GM12878 (cell line): ENCODE measurements around the gene TAS2R4. TPM values are rescaled to one million over a fixed set of nuclear protein-coding genes. Genes with fewer than 3 reads are reported as not detected.

Experiments used
- ATAC-seq: fragments of 200-7000 bp; cut with Tn5 transposase; 3 replicates; pipeline ENCODE4 v1.9.1; 2020; ENCODE audit warnings: mild to moderate bottlenecking, moderate library complexity
- BruUV-seq: library from RNA; stranded (reverse); fragments of 400-500 nt; replicated peaks from 2 replicates; lab custom pipeline; 2021; lab: Mats Ljungman, UMichigan
- CTCF ChIA-PET: fragments of 300-600 bp; sonication (Branson Sonifier 250); formaldehyde crosslinking; extraction: SDS; loops from one replicate; lab custom pipeline; 2021; ENCODE audit warnings: inconsistent platforms; lab: Yijun Ruan, JAX
- POLR2A ChIA-PET: fragments of 350-600 bp; formaldehyde crosslinking; extraction: SDS; loops from one replicate; lab custom pipeline; 2021; ENCODE audit warnings: inconsistent platforms; lab: Charles Lee
- RAD21 ChIA-PET: fragments of 300-600 bp; sonication (Branson Sonifier 250); formaldehyde crosslinking; loops from one replicate; lab custom pipeline; 2023; ENCODE audit warnings: antibody characterized with exemption; ENCODE audit not compliant: unreplicated experiment; lab: Charles Lee
- SMC1A ChIA-PET: fragments of 300-600 bp; sonication (Branson Sonifier 250); formaldehyde crosslinking; loops from one replicate; lab custom pipeline; 2023; ENCODE audit not compliant: unreplicated experiment, uncharacterized antibody; lab: Charles Lee
- DNase-seq: peaks from one replicate; pipeline ENCODE4 v3.0.0-alpha.2; 2011; ENCODE audit warnings: low read depth, low spot score
- FAIRE-seq: peaks from 3 replicates; lab custom pipeline; 2011; peaks lifted over from hg19 to GRCh38; lab: Jason Lieb, UNC
- H2AFZ ChIP-seq: 2 replicates; pipeline ENCODE4 v1.6.0; 2011; ENCODE audit warnings: low read depth, low read length, control low read depth; ENCODE audit not compliant: control insufficient read depth
- H3K27ac ChIP-seq: 2 replicates; pipeline ENCODE4 v1.5.1; 2011; ENCODE audit warnings: control low read depth; ENCODE audit not compliant: control insufficient read depth, insufficient read depth
- H3K27me3 ChIP-seq, 2 experiments: replicated peaks in 1 of 2; 2 replicates each; pipeline versions ENCODE4 v1.6.0 to v1.6.1; 2011; ENCODE audit warnings: low read length in 1 of 2; ENCODE audit not compliant: control insufficient read depth in 2 of 2, insufficient read depth in 2 of 2
- H3K36me3 ChIP-seq, 2 experiments: 2 replicates each; pipeline ENCODE4 v1.5.1; 2011; ENCODE audit warnings: low read length in 1 of 2; ENCODE audit not compliant: control insufficient read depth in 2 of 2, insufficient read depth in 2 of 2
- H3K4me1 ChIP-seq: 2 replicates; pipeline ENCODE4 v1.6.1; 2011; ENCODE audit warnings: mild to moderate bottlenecking, low read length, moderate library complexity, mixed read lengths; ENCODE audit not compliant: control insufficient read depth, insufficient read depth
- H3K4me2 ChIP-seq: 2 replicates; pipeline ENCODE4 v1.6.0; 2011; ENCODE audit warnings: control low read depth; ENCODE audit not compliant: control insufficient read depth, insufficient read depth
- H3K4me3 ChIP-seq: fragments of 200-600 bp; sonication (generic); 2 replicates; pipeline ENCODE4 v1.5.1; 2016
- H3K79me2 ChIP-seq: 2 replicates; pipeline ENCODE4 v1.6.0; 2011; ENCODE audit warnings: low read length; ENCODE audit not compliant: control insufficient read depth, insufficient read depth
- H3K9ac ChIP-seq: 2 replicates; pipeline ENCODE4 v1.8.0; 2011; ENCODE audit warnings: low read length, control low read depth, mixed read lengths; ENCODE audit not compliant: control insufficient read depth, insufficient read depth
- H3K9me3 ChIP-seq: replicated peaks from 3 replicates; pipeline ENCODE4 v1.5.1; 2011; ENCODE audit warnings: mild to moderate bottlenecking, low read length; ENCODE audit not compliant: control insufficient read depth, insufficient read depth
- H4K20me1 ChIP-seq: 2 replicates; pipeline ENCODE4 v1.6.0; 2011; ENCODE audit not compliant: control insufficient read depth, insufficient read depth
- ATF7 ChIP-seq: fragments of 450-650 bp; IDR thresholded peaks from 2 replicates; pipeline ENCODE4 v1.6.1; 2016; ENCODE audit warnings: low read depth, mild to moderate bottlenecking
- CTCF ChIP-seq, 3 experiments: IDR thresholded peaks in 2 of 3; conservative IDR thresholded peaks in 1 of 3; 2 replicates each; pipeline ENCODE4 v1.5.1; 2011; ENCODE audit warnings: low read depth in 3 of 3, low read length in 3 of 3, mild to moderate bottlenecking in 3 of 3, control low read depth in 2 of 3, moderate library complexity in 2 of 3, inconsistent platforms in 1 of 3, mixed read lengths in 1 of 3; ENCODE audit not compliant: control insufficient read depth in 2 of 3, insufficient read depth in 1 of 3; ENCODE audit errors: extremely low read depth in 1 of 3
- EED ChIP-seq: sonication (generic); IDR thresholded peaks from 2 replicates; pipeline ENCODE4 v1.6.1; 2016; ENCODE audit warnings: antibody characterized with exemption, low read depth
- EGR1 ChIP-seq, 2 experiments: IDR thresholded peaks; 1 replicate in 1 of 2; 2 replicates in 1 of 2; pipeline ENCODE4 v1.6.1; 2011 to 2012; ENCODE audit warnings: low read depth in 2 of 2, low read length in 2 of 2, borderline replicate concordance in 1 of 2, mild to moderate bottlenecking in 1 of 2, moderate library complexity in 1 of 2
- HDAC2 ChIP-seq: fragments of 200-600 bp; sonication (generic); IDR thresholded peaks from 2 replicates; pipeline ENCODE4 v1.6.1; 2017
- NBN ChIP-seq: fragments of 450-650 bp; IDR thresholded peaks from 2 replicates; pipeline ENCODE4 v1.6.1; 2016
- NR2C1 ChIP-seq: fragments of 450-650 bp; IDR thresholded peaks from 2 replicates; pipeline ENCODE4 v1.6.1; 2017; ENCODE audit warnings: antibody characterized with exemption, mild to moderate bottlenecking, moderate library complexity
- RB1 ChIP-seq: fragments of 450-650 bp; formaldehyde crosslinking; IDR thresholded peaks from 2 replicates; pipeline ENCODE4 v1.6.1; 2017; ENCODE audit warnings: mild to moderate bottlenecking, borderline replicate concordance
- RUNX3 ChIP-seq: IDR thresholded peaks from 2 replicates; pipeline ENCODE4 v1.6.1; 2012; ENCODE audit warnings: low read length, inconsistent platforms
- SPI1 ChIP-seq: IDR thresholded peaks from 2 replicates; pipeline ENCODE4 v1.6.1; 2011; ENCODE audit warnings: low read depth, mild to moderate bottlenecking, low read length, moderate library complexity, borderline replicate concordance; ENCODE audit not compliant: insufficient read depth
- TARDBP ChIP-seq: IDR thresholded peaks from 2 replicates; pipeline ENCODE4 v1.6.1; 2016; ENCODE audit warnings: borderline replicate concordance
- TBL1XR1 ChIP-seq: IDR thresholded peaks from 2 replicates; pipeline ENCODE4 v1.6.1; 2012; ENCODE audit warnings: low read depth, low read length, improper control_type of control experiment
- TCF3 ChIP-seq: IDR thresholded peaks from 2 replicates; pipeline ENCODE4 v1.6.1; 2012; ENCODE audit warnings: low read depth, mild to moderate bottlenecking, low read length, borderline replicate concordance; ENCODE audit not compliant: insufficient read depth
- TCF7 ChIP-seq: IDR thresholded peaks from 2 replicates; pipeline ENCODE4 v1.6.1; 2014; ENCODE audit warnings: antibody characterized with exemption, borderline replicate concordance
- WRNIP1 ChIP-seq: IDR thresholded peaks from 2 replicates; pipeline ENCODE4 v1.6.1; 2011; ENCODE audit warnings: low read depth, low read length, improper control_type of control experiment, borderline replicate concordance
- WGBS: methylation state at CpG from one replicate; pipeline ENCODE4 v1.1.6; 2016; ENCODE audit warnings: low lambda C conversion rate; ENCODE audit not compliant: insufficient replicate concordance, insufficient coverage; ENCODE audit errors: missing lambda C conversion rate; 5-methylcytosine and 5-hydroxymethylcytosine counted together
- in situ Hi-C: fragments of 300-500 bp; cut with MboI; formaldehyde crosslinking; loops from 9 replicates; pipeline ENCODE4 v1.14.3; 2018; ENCODE audit warnings: mixed read lengths
- intact Hi-C: fragments of 100-400 bp; cut with micrococcal nuclease; formaldehyde crosslinking; loops from one replicate; pipeline ENCODE4 v1.14.2; 2022; ENCODE audit not compliant: unreplicated experiment
- polyA plus RNA-seq, 11 experiments: library from polyadenylated mRNA; depleted of rRNA in 4 of 11; unstranded in 6 of 11; stranded (reverse) in 5 of 11; fragments of >200 nt; fragmentation: Nextera tagmentation in 4 of 11; fragmentation: Illumina TruSeq in 1 of 11; extraction: Ambion mirVana in 4 of 11; extraction: Trizol in 1 of 11; gene quantifications; 1 replicate in 1 of 11; 2 replicates in 10 of 11; pipeline versions ENCODE4 v1.2.1 to v1.2.3, GENCODE V29; 2011 to 2016; ENCODE audit warnings: inconsistent platforms in 2 of 11, missing spikeins in 2 of 11, low read depth in 1 of 11
- total RNA-seq, 4 experiments: library from RNA; depleted of rRNA in 3 of 4; stranded (reverse); fragments of >200 nt in 3 of 4; fragmentation: Illumina TruSeq in 1 of 4; extraction: Trizol in 1 of 4; gene quantifications; 2 replicates each; pipeline versions ENCODE4 v1.2.1 to v1.2.3, GENCODE V29; 2013 to 2021
- TF ChIP-seq, protein P1 (sequence below): IDR thresholded peaks from 2 replicates; pipeline ENCODE4 v1.6.1; 2012; ENCODE audit warnings: improper control_type of control experiment, low read depth, low read length; ENCODE audit not compliant: insufficient replicate concordance
- TF ChIP-seq, protein P2 (sequence below): IDR thresholded peaks from 2 replicates; pipeline ENCODE4 v1.6.1; 2011; ENCODE audit warnings: low read depth, low read length, improper control_type of control experiment, borderline replicate concordance

Gene TAS2R4
- total and polyA plus RNA-seq, 10 of the 15 experiments (the other 5 are each of a cell fraction or from before 2014, with no cell fraction given), result 0.04 to 0.90 (median 0.40) TPM; not detected in 1

DNA sequence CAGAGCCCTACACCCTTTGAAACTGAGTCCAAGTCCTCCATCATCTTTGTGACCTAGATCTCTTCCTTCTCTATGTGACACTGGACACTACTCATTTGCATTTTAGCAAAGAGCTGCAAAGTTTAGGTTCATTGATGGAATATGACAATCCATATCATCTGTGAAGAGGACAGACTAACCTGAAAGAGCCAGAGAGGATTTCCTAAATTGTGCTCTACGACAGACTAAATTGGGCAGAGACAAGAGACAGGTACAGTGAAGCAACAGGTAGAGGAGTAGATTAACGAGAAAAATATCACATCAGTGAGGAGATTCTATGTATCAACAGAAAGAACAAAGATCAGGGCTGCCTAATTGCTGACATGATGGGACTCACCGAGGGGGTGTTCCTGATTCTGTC is 12.7 kb upstream of the TAS2R4 start, which contains the start of gene TAS2R3:
Gene TAS2R3, plus strand, starts transcription at position 301 of the 400 bp plus-strand sequence. Its CDS starts 62 bp downstream, at position 363.
- H3K27ac ChIP-seq, result no peak within 1 kb of the TSS
- ATAC-seq, result no peak
- H3K4me2 ChIP-seq, result no peak within 1 kb of the TSS
- SMC1A ChIA-PET, result no interaction called here
- TF ChIP-seq NR2C1, result no peak
- no peak for TF ChIP-seq HDAC2
- TF ChIP-seq NBN, result no peak
- TF ChIP-seq TARDBP, result no peak
- TF ChIP-seq EED, result no peak
- TF ChIP-seq, protein P1, sequence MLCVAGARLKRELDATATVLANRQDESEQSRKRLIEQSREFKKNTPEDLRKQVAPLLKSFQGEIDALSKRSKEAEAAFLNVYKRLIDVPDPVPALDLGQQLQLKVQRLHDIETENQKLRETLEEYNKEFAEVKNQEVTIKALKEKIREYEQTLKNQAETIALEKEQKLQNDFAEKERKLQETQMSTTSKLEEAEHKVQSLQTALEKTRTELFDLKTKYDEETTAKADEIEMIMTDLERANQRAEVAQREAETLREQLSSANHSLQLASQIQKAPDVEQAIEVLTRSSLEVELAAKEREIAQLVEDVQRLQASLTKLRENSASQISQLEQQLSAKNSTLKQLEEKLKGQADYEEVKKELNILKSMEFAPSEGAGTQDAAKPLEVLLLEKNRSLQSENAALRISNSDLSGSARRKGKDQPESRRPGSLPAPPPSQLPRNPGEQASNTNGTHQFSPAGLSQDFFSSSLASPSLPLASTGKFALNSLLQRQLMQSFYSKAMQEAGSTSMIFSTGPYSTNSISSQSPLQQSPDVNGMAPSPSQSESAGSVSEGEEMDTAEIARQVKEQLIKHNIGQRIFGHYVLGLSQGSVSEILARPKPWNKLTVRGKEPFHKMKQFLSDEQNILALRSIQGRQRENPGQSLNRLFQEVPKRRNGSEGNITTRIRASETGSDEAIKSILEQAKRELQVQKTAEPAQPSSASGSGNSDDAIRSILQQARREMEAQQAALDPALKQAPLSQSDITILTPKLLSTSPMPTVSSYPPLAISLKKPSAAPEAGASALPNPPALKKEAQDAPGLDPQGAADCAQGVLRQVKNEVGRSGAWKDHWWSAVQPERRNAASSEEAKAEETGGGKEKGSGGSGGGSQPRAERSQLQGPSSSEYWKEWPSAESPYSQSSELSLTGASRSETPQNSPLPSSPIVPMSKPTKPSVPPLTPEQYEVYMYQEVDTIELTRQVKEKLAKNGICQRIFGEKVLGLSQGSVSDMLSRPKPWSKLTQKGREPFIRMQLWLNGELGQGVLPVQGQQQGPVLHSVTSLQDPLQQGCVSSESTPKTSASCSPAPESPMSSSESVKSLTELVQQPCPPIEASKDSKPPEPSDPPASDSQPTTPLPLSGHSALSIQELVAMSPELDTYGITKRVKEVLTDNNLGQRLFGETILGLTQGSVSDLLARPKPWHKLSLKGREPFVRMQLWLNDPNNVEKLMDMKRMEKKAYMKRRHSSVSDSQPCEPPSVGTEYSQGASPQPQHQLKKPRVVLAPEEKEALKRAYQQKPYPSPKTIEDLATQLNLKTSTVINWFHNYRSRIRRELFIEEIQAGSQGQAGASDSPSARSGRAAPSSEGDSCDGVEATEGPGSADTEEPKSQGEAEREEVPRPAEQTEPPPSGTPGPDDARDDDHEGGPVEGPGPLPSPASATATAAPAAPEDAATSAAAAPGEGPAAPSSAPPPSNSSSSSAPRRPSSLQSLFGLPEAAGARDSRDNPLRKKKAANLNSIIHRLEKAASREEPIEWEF, result no peak
- no peak for TF ChIP-seq RUNX3
- no peak for TF ChIP-seq TBL1XR1
- TF ChIP-seq, protein P2, sequence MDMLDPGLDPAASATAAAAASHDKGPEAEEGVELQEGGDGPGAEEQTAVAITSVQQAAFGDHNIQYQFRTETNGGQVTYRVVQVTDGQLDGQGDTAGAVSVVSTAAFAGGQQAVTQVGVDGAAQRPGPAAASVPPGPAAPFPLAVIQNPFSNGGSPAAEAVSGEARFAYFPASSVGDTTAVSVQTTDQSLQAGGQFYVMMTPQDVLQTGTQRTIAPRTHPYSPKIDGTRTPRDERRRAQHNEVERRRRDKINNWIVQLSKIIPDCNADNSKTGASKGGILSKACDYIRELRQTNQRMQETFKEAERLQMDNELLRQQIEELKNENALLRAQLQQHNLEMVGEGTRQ, result no peak
- no peak for TF ChIP-seq TCF3
- TF ChIP-seq SPI1, result no peak
- TF ChIP-seq CTCF (IDR thresholded peaks at IDR 0.05 in 2 of 3, conservative IDR thresholded peaks at IDR 0.05 in 1 of 3; ENCODE audit: control insufficient read depth in 2 of 3, extremely low read depth in 1 of 3, insufficient read depth in 1 of 3, low read depth in 3 of 3, low read length in 3 of 3), result no peak
- TF ChIP-seq ATF7, result no peak
- TF ChIP-seq RB1, result no peak
- TF ChIP-seq EGR1 (IDR thresholded peaks at IDR 0.05; ENCODE audit: borderline replicate concordance in 1 of 2, low read depth in 2 of 2, low read length in 2 of 2), result no peak
- no peak for TF ChIP-seq TCF7
- TF ChIP-seq WRNIP1, result no peak
- TF ChIP-seq, all 136 proteins: peak for 0
- Histone ChIP-seq H3K4me3 (no peak within 1 kb of the TSS), H3K79me2 (no peaks in the 10 kb centered on the region), H4K20me1 (no peaks in the 10 kb centered on the region), H3K36me3 (peaks cover 4 to 19% of the 10 kb centered on the region in 2 experiments), H3K4me1 (no peaks in the 10 kb centered on the region), H3K27me3 (no peaks in the 10 kb centered on the region), H2AFZ (no peak within 1 kb of the TSS), H3K9ac (no peak within 1 kb of the TSS), H3K9me3 (no peaks in the 10 kb centered on the region)
- DNase-seq (no peak), FAIRE-seq (no peak)
- ChIA-PET RAD21 (no interaction called here), CTCF (interaction anchor here (0.6 kb wide), 1 partner anchor 22 kb away, joined by 3 read pairs; no protein-coding TSS in a partner anchor), POLR2A (no interaction called here)
- intact Hi-C loops (no loop called here), in situ Hi-C loops (no loop called here)
- no TSS peak for BruUV-seq
- WGBS, result 98% methylated on average over 3 of the region's 3 CpGs
